ENCODE measurements around the gene INO80B.
A peak's percentile ranks its signal among the peaks of the same experiment; 100 is the strongest.
"Not testable (repeated sequence)": the region's sequence is repeated elsewhere in the genome, so short reads cannot be mapped to it uniquely, and the experiment has no call there.

INO80B gene

GRCh38 chr2:74454654-74455511 is at the start of gene INO80B:
INO80B (plus strand) TSS chr2:74455087; CDS start chr2:74455117, 30 bp downstream.
- DNase-seq, result peak; percentile 86 to 98

GRCh38 chr2:74406035-74406434 is 48.9 kb upstream of the INO80B start:
- DNase-seq, result no peak

- DNase-seq, result no peak
Observed at GRCh38 chr2:74407682-74408081, 47.2 kb upstream of the INO80B start.

GRCh38 chr2:74413001-74413698 is 41.7 kb upstream of the INO80B start:
- DNase-seq, result no peak

- no peak for DNase-seq
Observed at GRCh38 chr2:74414441-74414840, 40.4 kb upstream of the INO80B start.

- DNase-seq, result no peak
Observed at GRCh38 chr2:74414881-74415761, 39.8 kb upstream of the INO80B start.

GRCh38 chr2:74415762-74416395 is 39.0 kb upstream of the INO80B start:
- DNase-seq, result no peak

- DNase-seq, result no peak
Observed at GRCh38 chr2:74416778-74417177, 38.1 kb upstream of the INO80B start.

- no peak for DNase-seq
Observed at GRCh38 chr2:74417197-74417596, 37.7 kb upstream of the INO80B start.

GRCh38 chr2:74417763-74418162 is 37.1 kb upstream of the INO80B start:
- DNase-seq, result no peak

GRCh38 chr2:74418312-74418711 is 36.6 kb upstream of the INO80B start:
- DNase-seq, result no peak

- DNase-seq, result no peak
Observed at GRCh38 chr2:74419345-74419744, 35.5 kb upstream of the INO80B start.

- DNase-seq, result no peak
Observed at GRCh38 chr2:74420006-74420405, 34.9 kb upstream of the INO80B start.

- not testable (repeated sequence) for DNase-seq
Observed at GRCh38 chr2:74420443-74421103, 34.3 kb upstream of the INO80B start.

GRCh38 chr2:74421221-74421870 is 33.5 kb upstream of the INO80B start, which contains the start of the genes C2orf81 and WDR54:
C2orf81 (minus strand) TSS chr2:74421619; CDS start chr2:74421560, 59 bp downstream.
WDR54 (plus strand) TSS chr2:74421730; CDS start chr2:74422154, 424 bp downstream.
- peak; percentile 43 to 71 for DNase-seq

- no peak for DNase-seq
Observed at GRCh38 chr2:74423231-74424095, 31.4 kb upstream of the INO80B start.

- DNase-seq, result no peak
Observed at GRCh38 chr2:74424139-74424992, 30.5 kb upstream of the INO80B start.

GRCh38 chr2:74424995-74425406 is 29.9 kb upstream of the INO80B start:
- DNase-seq, result no peak

- no peak for DNase-seq
Observed at GRCh38 chr2:74425523-74425922, 29.4 kb upstream of the INO80B start.

Data from bone marrow (tissue), 2 donors.